HK-2 (cell line): ENCODE results near the gene FUCA2.
"Not testable (repeated sequence)": the region's sequence is repeated elsewhere in the genome, so short reads cannot be mapped to it uniquely, and the experiment has no call there.

Experiments used
- DNase-seq: peaks from one replicate; pipeline ENCODE4 v3.0.0-alpha.2; 2018; ENCODE audit not compliant: unreplicated experiment

FUCA2 gene

DNA sequence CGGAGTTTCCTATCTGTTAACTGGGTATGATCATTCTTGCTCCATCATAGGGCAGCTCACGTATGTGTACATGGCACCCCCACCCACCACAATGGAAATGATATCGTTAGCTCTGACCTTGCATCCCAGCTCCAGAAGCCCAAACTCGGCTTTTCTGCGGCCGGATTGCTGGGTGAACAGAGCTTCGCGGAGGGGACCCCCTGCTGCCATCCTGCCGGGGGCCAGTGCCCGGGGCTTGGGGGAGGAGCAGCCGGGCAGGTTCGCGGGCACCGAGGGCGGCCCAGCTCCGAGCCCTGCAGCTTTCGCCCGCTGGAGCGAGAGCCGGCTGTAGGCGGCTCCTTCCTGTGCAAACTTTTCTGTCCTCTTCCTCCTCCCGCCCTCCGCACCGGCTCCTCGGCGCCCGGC lies 24.9 kb upstream of the FUCA2 start:
- peak; percentile 66 for DNase-seq

DNA sequence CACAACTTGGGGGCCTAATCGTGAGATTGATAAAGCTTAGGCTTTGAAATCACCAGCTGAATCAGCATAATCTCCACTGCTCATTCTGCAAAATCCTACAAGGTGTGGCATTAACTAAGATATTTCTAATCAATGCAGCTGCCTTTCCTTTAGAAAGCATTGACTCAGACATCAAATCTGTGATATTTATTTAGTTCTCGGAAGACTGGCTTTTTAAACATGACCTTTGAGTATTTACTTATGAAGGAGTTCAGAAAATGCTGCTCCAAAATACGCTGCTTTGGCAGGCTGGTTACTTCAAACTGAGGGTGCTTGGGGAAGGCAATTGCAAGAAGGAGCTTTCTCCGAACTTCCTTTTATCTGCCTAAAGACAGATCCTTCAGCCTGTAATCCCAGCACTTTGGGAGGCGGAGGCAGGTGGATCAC lies 23.7 kb upstream of the FUCA2 start:
- DNase-seq: no peak

DNA sequence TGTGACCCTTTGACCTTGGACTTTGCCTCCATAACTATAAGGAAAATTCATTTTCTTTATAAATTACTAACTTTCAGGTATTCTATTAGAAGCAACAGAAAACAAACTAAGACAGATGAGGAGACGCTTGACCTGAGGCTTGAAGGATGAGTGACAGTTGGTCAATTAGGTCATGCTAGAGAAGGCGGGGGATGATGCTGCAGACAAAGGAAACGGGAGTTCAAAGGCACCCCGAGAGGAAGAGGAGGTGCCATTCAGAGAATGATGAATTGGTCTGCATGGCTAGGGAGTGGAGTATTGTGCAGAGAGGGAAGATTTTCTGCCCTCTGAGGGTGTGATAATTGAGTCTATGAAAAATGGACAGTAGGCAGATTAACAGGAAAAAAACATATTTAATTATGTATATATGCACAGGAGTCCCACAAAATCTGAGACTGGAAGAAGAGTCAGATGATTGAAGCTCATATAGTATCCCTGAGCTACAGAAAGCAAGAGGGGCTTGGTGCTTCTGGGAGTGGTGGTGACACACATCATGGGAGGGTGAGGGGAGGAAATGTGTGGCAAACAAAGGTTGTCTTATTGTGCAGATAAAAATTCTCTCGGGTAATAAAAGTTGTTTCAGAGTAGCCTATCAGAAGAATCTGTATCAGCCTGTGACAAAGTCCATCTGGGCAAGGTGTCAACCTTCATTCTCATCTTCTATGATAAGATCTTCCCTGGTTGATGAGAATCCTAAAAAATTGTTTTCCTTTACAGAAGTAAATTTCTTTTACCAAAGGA lies 20.4 kb upstream of the FUCA2 start:
- DNase-seq: no peak

DNA sequence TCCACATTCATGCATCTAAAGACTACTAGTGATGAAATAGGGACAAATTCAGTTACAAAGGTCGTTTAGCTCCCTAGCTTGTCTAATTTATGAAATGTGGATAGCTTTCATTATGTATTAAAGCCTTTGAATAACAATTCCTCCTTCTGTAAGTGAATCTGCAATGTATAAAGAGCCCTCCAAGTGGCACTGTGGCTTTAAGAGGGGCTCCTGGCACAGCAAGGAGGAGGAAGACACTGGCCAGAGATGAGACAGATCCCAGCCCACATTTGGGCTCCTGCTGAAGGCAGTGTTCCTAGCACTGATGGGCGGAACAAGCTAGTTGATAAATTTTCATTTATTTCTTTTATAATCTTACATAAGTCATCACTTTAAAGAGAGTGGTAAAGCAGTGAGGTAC lies 17.6 kb upstream of the FUCA2 start:
- no peak for DNase-seq

DNA sequence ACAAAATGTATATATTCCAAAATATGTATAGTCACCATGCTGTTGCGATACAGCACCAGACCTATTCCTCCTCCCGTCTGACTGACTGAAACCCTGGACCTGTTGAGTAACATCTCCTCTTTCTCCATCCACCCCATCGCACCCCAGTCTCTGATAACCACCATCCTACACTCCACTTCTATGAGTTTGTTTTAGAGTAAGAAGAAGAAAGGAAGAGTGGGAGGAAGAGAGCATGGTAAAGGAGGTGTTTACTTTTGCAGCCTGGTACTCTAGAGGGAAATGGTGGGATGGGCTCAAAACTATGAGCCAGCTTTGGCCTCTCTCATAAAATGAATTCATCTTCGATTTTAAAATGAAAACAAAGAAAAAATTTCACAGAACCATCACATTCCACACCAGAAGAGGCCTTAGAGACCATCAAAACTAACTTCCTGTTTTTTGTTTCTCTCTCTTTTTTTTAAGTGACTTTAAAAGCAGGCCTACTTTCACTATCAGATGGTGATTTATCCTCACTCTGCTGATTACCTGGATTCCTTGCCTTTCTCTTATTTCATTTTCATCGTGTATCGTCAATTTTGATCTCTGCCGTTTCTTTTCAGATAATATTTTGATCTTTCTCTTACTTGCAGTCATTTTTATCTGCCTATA lies 16.8 kb upstream of the FUCA2 start:
- no peak for DNase-seq

DNA sequence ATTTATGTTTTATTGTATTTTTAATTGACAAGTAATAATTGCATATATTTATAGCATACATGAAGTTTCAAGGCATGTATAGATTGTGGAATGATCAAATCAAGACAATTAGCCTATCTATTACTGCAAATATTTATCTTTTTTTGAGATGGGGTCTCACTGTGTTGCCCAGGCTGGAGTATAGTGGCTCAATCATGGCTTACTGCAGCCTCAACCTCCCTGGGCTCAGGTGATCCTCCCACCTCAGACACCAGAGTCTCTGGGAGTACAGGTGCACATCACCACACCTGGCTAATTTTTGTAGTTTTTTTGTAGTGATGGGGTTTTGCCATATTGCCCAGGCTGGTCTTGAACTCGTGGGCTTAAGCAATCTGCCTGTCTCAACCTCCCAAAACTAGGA lies 16.2 kb upstream of the FUCA2 start:
- DNase-seq: no peak

DNA sequence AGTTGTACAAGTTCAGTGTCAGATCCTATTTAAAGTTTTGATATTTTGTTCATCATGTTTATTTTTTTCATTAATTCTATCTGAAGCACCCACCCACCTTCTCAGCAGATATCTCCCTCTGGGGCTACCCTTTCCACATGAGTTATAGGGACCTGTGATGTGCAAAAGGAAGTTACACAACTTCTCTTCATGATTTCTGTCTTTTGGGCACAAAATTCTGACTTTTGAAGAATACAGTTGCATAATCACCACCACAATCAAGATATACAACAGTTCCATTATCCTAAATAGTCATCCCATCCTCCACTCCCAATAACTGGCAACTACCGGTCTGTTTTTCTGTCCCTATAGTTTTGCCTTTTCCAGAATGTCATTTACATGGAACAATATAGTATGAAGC lies 13.8 kb upstream of the FUCA2 start:
- DNase-seq: no peak

DNA sequence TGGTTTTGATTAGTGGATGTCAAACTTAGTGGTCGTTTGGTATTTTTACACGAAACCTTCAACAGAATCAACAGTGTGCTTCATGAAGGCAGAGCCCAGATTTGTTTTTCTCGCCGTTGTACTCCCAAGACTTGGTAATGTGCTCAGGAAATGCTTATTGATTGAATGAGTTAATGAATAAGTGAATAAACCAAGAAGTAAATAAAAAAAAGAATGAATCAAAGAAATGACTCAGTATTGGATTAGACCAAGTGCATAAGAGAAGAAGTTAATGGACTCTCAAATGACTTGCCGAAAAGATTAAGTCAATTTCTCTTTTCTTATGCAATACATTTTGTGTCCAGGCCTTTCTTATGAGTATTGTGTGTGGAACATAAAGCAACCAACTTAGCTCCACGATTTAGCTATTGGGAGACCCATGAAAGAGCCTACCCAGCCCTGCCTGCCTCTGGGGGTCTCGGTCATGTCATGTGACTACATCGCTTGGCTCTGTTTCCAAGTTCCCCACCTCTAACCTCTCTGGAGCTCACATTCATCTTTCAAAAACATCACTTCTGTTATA lies 10.6 kb upstream of the FUCA2 start:
- no peak for DNase-seq

DNA sequence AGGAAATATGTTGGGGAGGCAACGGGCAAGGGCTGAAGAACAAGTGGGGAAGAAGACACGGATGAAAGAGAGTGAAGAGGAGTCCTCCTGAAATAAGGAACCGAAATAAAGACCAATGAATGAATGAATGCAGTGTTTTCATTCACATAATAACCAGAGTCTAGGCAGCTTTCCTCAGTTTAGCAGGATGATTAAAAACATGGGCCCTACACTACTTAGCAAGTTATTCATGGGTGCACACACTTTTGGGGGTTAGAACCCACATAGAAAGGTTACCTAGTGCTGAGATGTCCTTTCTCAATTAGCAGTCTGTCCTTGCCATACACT lies 5.9 kb upstream of the FUCA2 start:
- DNase-seq: no peak

DNA sequence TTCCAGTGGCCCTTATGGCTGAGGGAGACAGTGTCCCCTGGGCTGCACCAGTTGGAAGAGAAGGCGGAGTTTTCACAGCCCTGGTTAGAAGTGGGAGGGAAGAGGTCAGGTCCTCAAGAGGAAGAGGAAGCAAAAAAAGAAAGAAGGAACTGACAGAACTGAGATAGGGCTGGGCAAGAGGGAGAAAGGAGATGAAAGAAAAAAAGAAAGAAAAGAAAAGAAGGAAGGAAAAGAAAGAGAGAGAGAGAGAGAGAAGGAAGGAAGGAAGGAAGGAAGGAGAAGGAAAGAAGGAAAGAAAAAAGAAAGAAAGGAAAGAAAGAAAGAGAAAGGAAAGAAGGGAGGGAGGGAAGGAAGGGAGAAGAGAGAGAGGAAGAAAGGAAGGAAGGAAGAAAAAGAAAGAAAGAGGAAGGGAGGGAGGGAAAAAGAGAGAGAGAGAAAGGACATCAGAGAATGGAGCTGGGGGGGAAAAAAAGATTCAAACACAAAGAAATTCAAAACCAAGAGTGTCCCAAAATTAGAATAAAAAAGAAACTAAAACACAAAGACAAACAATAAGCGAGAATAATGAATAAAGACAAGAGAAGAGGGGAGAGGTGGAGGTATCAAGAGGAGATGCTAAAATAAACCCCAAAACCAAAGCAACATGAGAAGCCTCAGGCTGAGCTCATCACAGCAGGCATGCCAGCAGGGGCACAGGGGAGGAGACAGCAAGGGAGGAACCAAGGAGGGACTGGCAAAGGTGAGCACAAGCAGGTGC lies 5.3 kb upstream of the FUCA2 start:
- no peak for DNase-seq

DNA sequence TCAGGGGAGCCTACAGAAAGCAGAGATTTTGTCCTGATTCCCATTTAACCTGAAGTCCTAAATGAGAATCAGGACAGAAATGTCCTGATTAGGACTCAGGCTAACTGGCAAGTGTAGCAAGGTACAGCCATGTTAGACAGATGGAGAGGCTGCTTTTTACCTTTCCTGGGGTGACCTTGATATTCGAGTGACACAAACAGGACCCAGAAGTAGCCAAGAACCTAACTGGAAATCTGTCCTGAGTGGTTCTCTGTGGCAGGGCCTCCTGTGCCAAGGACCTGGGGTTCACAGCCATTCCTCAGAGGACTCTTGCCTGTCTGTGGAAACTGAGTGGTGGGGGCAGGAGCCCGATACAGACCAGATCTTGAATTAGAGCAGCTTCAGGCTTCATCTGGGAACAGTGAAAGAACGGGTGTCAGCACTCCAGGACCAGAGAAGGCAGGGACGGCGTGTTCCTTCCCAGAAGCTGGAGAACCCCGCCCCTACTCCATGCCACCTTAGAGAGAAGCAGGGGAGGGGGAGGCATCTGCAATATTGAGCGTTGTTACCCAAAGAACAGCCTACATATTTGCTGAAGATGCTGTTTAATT lies 4.3 kb upstream of the FUCA2 start:
- no peak for DNase-seq

DNA sequence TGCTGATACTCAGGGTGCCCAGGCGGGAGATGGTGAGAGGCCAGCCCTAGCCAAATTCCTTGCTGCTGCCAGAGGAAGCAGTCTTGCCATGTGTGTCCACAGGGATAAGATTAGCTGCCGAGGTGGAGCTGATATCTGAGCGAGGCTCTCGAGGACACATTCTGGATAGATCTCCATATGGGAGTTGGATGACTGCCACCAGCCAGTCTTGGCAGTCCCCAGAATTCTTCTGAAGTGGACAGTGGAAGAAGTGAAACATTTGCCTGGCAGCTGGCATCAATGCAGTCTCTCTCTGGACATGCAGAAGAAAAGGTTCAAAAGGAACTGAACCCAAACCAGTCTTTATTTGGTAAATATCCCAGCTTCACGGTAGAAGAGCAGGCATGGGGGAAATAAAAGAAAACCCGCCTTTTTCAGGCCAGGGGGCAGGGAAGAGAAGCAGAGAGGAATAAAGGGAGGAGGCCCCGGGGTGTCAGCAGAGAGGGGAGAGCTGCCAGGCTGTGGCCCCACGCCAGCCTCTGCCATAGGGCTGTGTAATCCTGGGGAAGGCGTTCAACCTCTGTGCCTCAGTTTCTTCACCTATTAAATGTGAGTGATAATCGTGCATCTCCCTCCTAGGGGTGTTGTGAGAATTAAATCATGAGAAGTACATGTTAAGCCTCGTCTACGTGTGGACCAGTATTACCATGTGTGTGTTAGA lies 3.7 kb upstream of the FUCA2 start:
- no peak for DNase-seq

DNA sequence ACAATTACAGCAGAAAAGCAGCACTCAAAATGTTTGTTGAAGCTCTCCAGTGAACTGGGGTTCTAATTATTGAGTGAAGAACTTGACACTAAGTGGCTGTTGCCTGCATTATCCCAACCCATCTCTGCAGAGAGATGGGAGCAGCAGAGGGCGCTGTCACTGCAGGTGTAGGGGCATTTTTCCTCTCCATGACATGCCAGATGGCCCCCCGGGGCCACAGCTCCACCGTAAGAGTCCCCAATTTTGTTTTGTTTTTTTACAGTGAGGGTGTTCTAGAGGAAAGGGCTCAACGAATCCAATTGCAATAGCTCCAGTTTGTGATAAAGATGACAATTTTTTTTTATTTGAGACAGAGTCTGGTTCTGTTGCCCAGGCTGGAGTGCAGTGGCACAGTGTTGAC lies 1.9 kb upstream of the FUCA2 start:
- no peak for DNase-seq

DNA sequence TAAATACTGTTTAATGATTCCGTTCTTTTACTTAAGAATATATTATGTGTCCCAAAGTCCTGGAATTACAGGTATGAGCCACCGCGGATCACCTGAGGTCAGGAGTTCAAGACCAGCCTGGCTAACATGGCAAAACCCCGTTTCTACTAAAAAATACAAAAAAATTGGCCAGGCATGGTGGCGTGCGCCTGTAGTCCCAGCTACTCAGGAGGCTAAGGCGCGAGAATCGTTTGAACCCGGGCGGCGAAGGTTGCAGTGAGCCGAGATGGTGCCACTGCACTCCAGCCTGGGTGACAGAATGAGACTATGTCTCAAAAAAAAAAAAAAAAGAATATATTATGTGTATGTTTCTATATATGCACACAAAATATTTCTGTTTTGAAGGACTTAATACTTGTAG lies 1.2 kb downstream of the FUCA2 start:
- DNase-seq: not testable (repeated sequence)

DNA sequence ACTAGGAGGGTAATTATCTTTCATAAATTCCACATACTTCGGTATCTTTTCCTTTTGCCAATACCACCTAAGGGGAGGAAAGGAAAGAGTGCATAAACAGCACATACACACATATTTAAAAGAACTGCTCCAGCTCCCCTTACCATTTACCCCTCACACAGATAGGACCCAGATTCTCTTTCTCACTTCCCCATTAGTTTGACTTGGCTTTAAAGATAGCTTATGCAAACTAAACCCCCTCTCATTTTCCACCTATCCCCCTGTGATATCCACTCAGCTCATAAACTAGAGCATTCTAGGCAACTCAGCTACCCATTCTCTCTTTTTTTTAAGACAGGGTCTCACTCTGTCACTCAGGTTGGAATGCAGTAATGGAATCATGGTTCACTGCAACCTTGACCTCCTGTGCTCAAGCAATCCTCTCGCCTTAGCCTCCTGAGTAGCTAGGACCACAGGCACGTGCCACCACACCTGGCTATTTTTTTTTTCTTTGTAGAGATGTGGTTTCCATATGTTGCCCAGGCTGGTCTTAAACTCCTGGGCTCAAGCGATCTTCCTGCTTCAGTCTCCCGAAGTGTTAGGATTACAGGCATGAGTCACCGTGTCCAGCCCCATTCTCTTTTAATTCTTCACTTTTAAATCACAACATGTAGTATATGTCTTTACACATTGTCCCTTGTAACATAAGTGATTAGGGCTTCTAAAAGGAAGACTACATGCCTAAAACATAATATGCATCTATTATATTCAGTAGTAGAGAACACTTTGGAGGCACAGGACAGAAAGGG lies 4.0 kb downstream of the FUCA2 start:
- DNase-seq: no peak

DNA sequence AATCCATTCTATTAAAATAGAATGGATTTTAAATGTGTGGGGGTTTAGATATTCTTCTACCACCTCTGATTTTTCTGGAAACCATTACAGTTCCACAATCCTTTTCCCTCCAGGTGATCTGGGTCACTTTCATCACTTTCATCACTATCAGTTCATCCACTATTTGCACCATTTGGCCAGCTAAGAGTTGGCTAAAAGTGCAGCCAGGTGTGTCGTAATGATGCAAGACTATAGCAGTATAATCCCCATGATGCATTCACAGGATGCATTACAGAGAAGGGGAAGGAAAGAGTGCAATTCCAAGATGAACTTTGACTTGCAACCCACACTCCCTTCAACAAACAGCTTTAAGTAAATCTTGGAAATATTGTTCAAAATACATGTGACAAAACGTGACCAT lies 4.9 kb downstream of the FUCA2 start:
- DNase-seq: no peak

DNA sequence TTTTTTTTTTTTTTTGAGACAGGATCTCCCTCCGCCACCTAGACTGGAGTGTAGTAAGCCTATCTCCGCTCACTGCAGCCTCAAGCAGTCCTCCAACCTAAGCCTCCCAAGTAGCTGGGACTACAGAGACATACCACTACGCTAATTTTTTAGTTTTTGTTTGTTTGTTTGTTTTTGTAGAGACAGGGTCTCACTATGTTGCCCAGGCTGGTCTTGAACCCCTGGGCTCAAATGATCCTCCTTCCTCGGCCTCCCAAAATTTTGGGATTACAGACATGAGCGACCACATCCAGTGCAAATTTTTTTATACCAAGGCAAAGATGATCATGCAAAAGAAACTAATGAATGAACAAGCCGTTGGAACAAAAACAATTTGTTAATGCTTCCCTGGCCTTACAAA lies 5.3 kb downstream of the FUCA2 start:
- DNase-seq: no peak

DNA sequence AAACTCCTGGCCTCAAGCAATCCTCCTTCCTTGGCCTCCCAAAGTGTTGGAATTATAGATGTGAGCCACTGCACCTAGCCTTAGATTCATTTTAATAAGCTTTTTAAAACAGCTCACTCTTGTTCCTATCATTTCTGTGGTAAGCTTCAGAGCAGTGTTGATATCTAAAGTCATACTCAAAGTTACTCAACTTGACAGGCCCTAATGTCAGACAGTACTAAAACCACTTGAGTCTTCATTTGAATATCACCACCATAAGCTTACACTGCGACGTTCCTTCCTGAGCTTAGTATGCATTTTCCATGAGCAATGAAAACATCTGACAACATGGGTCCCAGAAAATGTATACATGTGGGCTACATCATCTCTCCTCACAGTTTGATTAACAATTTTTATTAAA lies 6.0 kb downstream of the FUCA2 start:
- DNase-seq: no peak

DNA sequence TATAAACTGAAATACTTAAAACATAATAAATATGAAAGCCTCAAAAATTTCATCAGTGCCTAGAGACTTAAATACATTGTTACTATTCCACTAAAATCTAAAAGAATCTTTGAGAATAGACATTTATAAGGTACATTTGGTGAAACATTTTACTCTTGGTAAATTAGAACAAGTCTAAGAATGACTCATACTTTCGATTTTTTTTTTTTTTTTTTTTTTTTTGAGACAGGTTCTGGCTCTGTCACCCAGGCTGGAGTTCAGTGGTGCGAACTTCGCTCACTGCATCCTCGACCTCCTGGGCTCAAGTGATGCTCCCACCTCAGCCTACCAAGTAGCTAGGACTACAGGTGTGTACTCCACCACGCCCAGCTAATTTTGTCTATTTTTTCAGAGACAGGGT lies 6.4 kb downstream of the FUCA2 start:
- DNase-seq: no peak

DNA sequence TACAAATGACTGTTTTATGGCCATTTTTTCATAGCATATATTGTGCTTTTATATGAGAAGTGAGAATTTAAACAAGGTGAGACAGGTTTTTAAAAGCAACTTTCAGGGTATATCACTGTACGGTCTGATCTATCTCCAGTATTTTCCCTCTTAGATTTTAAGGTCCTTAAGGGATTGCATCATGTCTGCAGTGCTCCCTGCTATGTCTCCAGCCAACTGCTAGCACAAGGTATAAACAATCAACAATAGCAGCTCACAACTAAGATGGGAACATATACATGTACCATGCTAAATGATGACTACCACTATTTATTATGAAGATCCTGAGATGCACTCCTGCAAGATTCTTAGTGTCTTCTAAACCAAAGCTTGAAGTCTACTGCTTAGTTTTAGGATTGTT lies 7.2 kb downstream of the FUCA2 start:
- no peak for DNase-seq

DNA sequence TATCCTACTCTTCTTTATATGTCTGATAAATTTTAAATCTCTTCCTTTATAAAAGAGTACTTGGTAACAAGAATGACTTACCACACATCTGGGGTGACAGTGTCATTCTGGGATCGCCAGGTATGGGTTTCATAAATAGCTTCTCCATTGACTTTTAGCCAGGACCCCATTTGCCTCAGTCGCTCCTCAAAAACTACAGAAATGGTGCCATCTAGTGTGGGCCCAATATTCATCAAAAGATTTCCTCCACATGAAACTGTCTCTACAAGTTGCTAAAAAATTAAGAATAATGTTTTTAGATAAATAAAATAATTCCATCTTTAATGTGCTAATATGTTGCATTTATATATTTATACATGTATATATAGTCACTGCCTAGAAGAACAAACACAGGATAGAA lies 9.7 kb downstream of the FUCA2 start:
- DNase-seq: no peak
